CD8-positive, alpha-beta memory T cell (primary cell): ENCODE measurements around the gene C1QC. TPM values are rescaled to one million over a fixed set of nuclear protein-coding genes. Genes with fewer than 3 reads are reported as not detected.

ENCODE experiments used
- CTCF ChIA-PET: fragments of 350-600 bp; sonication (Branson Sonifier 250); formaldehyde crosslinking; loops from one replicate; lab custom pipeline; 2021; ENCODE audit warnings: antibody characterized with exemption; lab: Charles Lee
- POLR2A ChIA-PET: fragments of 350-600 bp; sonication (Branson Sonifier 250); formaldehyde crosslinking; loops from one replicate; lab custom pipeline; 2021; ENCODE audit warnings: antibody characterized with exemption; lab: Charles Lee
- DNase-seq, 5 donors: peaks; one replicate each; pipeline versions ENCODE4 v3.0.0 to v3.0.0-alpha.2; 2020 to 2022; ENCODE audit warnings: mixed read lengths in 1 of 5
- H3K27ac ChIP-seq: one replicate; pipeline ENCODE4 v1.7.0; 2013; ENCODE audit warnings: low read depth, mild to moderate bottlenecking, low read length, moderate library complexity
- H3K27me3 ChIP-seq: 2 replicates; pipeline ENCODE4 v1.7.0; 2013; ENCODE audit warnings: low read length, mild to moderate bottlenecking; ENCODE audit not compliant: insufficient read depth, poor library complexity, severe bottlenecking
- H3K36me3 ChIP-seq: 2 replicates; pipeline ENCODE4 v1.7.0; 2013; ENCODE audit warnings: mild to moderate bottlenecking, low read length, moderate library complexity; ENCODE audit not compliant: insufficient read depth
- H3K4me1 ChIP-seq: 2 replicates; pipeline ENCODE4 v1.7.0; 2013; ENCODE audit warnings: mild to moderate bottlenecking, low read length, moderate library complexity; ENCODE audit not compliant: insufficient read depth
- H3K4me3 ChIP-seq: 2 replicates; pipeline ENCODE4 v1.7.0; 2013; ENCODE audit warnings: mild to moderate bottlenecking, low read length
- H3K9me3 ChIP-seq: 2 replicates; pipeline ENCODE4 v1.7.0; 2013; ENCODE audit warnings: mild to moderate bottlenecking, low read length
- H3K27ac Mint-ChIP-seq, 8 donors: one replicate each; pipeline ENCODE4 v1.8.0; 2020 to 2021; ENCODE audit warnings: mixed read lengths in 8 of 8, mild to moderate bottlenecking in 6 of 8, inconsistent platforms in 3 of 8, moderate library complexity in 3 of 8
- H3K27me3 Mint-ChIP-seq, 2 donors: one replicate each; pipeline ENCODE4 v1.8.0; 2020 to 2021; ENCODE audit warnings: mixed read lengths in 2 of 2, mild to moderate bottlenecking in 1 of 2, moderate library complexity in 1 of 2
- H3K36me3 Mint-ChIP-seq, 3 donors: one replicate each; pipeline ENCODE4 v1.8.0; 2020 to 2021; ENCODE audit warnings: mixed read lengths in 3 of 3, inconsistent platforms in 1 of 3, mild to moderate bottlenecking in 1 of 3
- H3K4me1 Mint-ChIP-seq, 3 donors: one replicate each; pipeline ENCODE4 v1.8.0; 2020 to 2021; ENCODE audit warnings: mixed read lengths in 3 of 3, inconsistent platforms in 1 of 3, mild to moderate bottlenecking in 1 of 3
- H3K4me3 Mint-ChIP-seq, 7 donors: one replicate each; pipeline ENCODE4 v1.8.0; 2020 to 2021; ENCODE audit warnings: mixed read lengths in 7 of 7, mild to moderate bottlenecking in 6 of 7, moderate library complexity in 4 of 7, inconsistent platforms in 2 of 7
- H3K9me3 Mint-ChIP-seq, 5 donors: one replicate each; pipeline ENCODE4 v1.8.0; 2020 to 2022; ENCODE audit warnings: mixed read lengths in 5 of 5, mild to moderate bottlenecking in 3 of 5, moderate library complexity in 2 of 5, inconsistent platforms in 1 of 5
- polyA plus RNA-seq: library from polyadenylated mRNA; unstranded; fragments of 300-500 nt; fragmentation: Illumina TruSeq; gene quantifications from one replicate; pipeline ENCODE4 v1.2.3, GENCODE V29; 2021
- total RNA-seq, 2 experiments: library from RNA; stranded (reverse); gene quantifications; one replicate each; pipeline ENCODE4 v1.2.3, GENCODE V29; 2021

C1QC gene
- total and polyA plus RNA-seq, 3 experiments from 2014 or later: 0.93 to 1.4 TPM; not detected in 1

- H3K4me1 Mint-ChIP-seq: no peaks in the 10 kb centered on the region
- no peaks in the 10 kb centered on the region for H3K9me3 Mint-ChIP-seq
- no peaks in the 10 kb centered on the region for H3K4me1 ChIP-seq
- H3K36me3 Mint-ChIP-seq: no peaks in the 10 kb centered on the region
- ChIA-PET POLR2A (no interaction called here), CTCF (no interaction called here)
- no peaks in the 10 kb centered on the region for H3K36me3 ChIP-seq
- no peak overlapping the region for H3K27ac Mint-ChIP-seq
- no peaks in the 10 kb centered on the region for H3K9me3 ChIP-seq
- no peak overlapping the region for H3K4me3 ChIP-seq
- DNase-seq: no peak
- H3K27me3 ChIP-seq: peaks cover 5% of the 10 kb centered on the region
- no peak overlapping the region for H3K4me3 Mint-ChIP-seq
- no peak overlapping the region for H3K27ac ChIP-seq
- peaks cover 22 to 58% of the 10 kb centered on the region in 2 donors for H3K27me3 Mint-ChIP-seq
Observed at GRCh38 chr1:22625262-22625925, 18.0 kb upstream of the C1QC start.

- CTCF ChIA-PET: no interaction called here
Observed at GRCh38 chr1:22626237-22627157, 16.9 kb upstream of the C1QC start.

DNA sequence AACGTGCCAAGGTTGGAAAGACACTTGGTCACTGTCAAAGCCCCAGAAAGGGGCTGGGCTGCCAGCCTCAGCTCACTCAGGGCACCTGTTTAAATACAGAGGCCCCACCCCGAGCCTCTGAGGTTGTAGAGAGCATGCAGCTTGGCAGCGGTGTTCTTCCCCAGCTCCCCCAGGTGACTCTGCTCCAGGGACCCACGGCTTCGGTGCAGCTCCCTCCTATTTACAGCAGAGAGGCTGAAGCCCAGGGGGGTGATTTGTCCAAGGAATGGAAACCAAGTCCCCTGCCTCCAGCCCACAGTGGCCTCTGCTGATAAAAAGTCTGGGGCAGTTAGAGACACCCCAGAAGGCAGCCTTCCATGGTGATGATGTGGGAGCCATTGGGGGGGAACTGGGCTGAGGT lies 16.1 kb upstream of the C1QC start:
- Histone ChIP-seq H3K36me3 (no peaks in the 10 kb centered on the region), H3K4me1 (no peaks in the 10 kb centered on the region), H3K27ac (no peak overlapping the region), H3K27me3 (no peaks in the 10 kb centered on the region), H3K9me3 (no peaks in the 10 kb centered on the region), H3K4me3 (no peak overlapping the region)
- ChIA-PET POLR2A (no interaction called here), CTCF (no interaction called here)
- DNase-seq: no peak
- Mint-ChIP-seq H3K36me3 (no peaks in the 10 kb centered on the region), H3K9me3 (no peaks in the 10 kb centered on the region), H3K4me3 (no peak overlapping the region), H3K4me1 (no peaks in the 10 kb centered on the region), H3K27me3 (peaks cover 23 to 66% of the 10 kb centered on the region in 2 donors), H3K27ac (no peak overlapping the region)

More at GRCh38 chr1:22626237-22627157, 16.9 kb upstream of the C1QC start:
- Histone ChIP-seq H3K4me1 (no peaks in the 10 kb centered on the region), H3K4me3 (no peak overlapping the region), H3K27ac (no peak overlapping the region), H3K27me3 (no peaks in the 10 kb centered on the region), H3K36me3 (no peaks in the 10 kb centered on the region), H3K9me3 (no peaks in the 10 kb centered on the region)
- no peak overlapping the region for H3K4me3 Mint-ChIP-seq
- H3K9me3 Mint-ChIP-seq: no peaks in the 10 kb centered on the region
- peaks cover 21 to 61% of the 10 kb centered on the region in 2 donors for H3K27me3 Mint-ChIP-seq
- no peak overlapping the region for H3K27ac Mint-ChIP-seq
- no peaks in the 10 kb centered on the region for H3K4me1 Mint-ChIP-seq
- POLR2A ChIA-PET: no interaction called here
- no peaks in the 10 kb centered on the region for H3K36me3 Mint-ChIP-seq
- no peak for DNase-seq

DNA sequence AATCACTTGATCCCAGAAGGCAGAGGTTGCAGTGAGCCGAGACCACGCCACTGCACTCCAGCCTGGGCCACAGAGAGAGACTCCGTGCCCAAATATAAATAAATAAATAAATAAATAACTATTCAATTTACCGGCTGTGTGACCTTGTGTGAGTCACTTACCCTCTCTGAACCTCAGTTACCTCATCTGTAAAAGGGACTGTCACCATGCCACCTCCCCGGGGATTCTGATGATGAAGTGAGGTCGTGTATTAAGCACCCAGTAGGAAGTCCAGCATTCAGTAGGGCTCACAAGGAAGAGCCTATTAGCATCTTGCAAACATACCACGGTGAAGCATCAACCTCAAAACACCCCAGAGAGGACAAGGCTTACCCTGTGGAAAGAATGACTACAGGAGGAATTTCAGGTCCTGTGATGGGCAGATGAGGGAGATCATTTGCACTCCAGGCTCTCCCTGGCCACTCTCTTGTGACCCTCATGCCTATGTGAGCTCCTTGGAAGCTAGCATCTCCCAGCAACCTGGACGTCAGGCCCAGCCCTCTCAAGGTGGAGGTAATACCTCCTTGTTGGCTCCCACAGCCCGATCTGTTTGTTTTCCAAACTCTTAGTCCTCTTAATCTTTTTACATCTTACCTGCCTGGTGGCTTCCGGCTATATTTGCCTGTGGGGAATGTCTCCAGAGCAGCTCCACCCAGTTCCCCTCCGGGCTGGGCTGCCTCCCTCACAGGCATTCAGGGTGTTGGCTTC lies 14.6 kb upstream of the C1QC start:
- Histone ChIP-seq H3K4me3 (no peak overlapping the region), H3K27me3 (no peaks in the 10 kb centered on the region), H3K9me3 (no peaks in the 10 kb centered on the region), H3K4me1 (no peaks in the 10 kb centered on the region), H3K27ac (no peak overlapping the region), H3K36me3 (no peaks in the 10 kb centered on the region)
- POLR2A ChIA-PET: no interaction called here
- Mint-ChIP-seq H3K27me3 (peaks cover 23 to 59% of the 10 kb centered on the region in 2 donors), H3K36me3 (no peaks in the 10 kb centered on the region), H3K4me3 (no peak overlapping the region), H3K27ac (no peak overlapping the region), H3K4me1 (no peaks in the 10 kb centered on the region), H3K9me3 (no peaks in the 10 kb centered on the region)
- no peak for DNase-seq
- CTCF ChIA-PET: no interaction called here

- Histone ChIP-seq H3K9me3 (no peaks in the 10 kb centered on the region), H3K4me1 (no peaks in the 10 kb centered on the region), H3K27me3 (no peaks in the 10 kb centered on the region), H3K27ac (no peak overlapping the region), H3K36me3 (no peaks in the 10 kb centered on the region), H3K4me3 (no peak overlapping the region)
- H3K27me3 Mint-ChIP-seq: peaks cover 23 to 48% of the 10 kb centered on the region in 2 donors
- CTCF ChIA-PET: no interaction called here
- POLR2A ChIA-PET: no interaction called here
- no peak overlapping the region for H3K4me3 Mint-ChIP-seq
- no peak overlapping the region for H3K27ac Mint-ChIP-seq
- H3K36me3 Mint-ChIP-seq: no peaks in the 10 kb centered on the region
- no peaks in the 10 kb centered on the region for H3K4me1 Mint-ChIP-seq
- no peak for DNase-seq
- H3K9me3 Mint-ChIP-seq: no peaks in the 10 kb centered on the region
Observed at GRCh38 chr1:22629886-22630285, 13.5 kb upstream of the C1QC start.

GRCh38 chr1:22633697-22634463 lies 9.6 kb upstream of the C1QC start:
- Mint-ChIP-seq H3K27me3 (peaks cover 17 to 32% of the 10 kb centered on the region in 2 donors), H3K4me3 (peak overlapping the region in 2 of 7 donors; percentile 13 to 25), H3K4me1 (no peaks in the 10 kb centered on the region), H3K27ac (no peak overlapping the region), H3K9me3 (no peaks in the 10 kb centered on the region), H3K36me3 (no peaks in the 10 kb centered on the region)
- Histone ChIP-seq H3K4me1 (no peaks in the 10 kb centered on the region), H3K9me3 (no peaks in the 10 kb centered on the region), H3K36me3 (no peaks in the 10 kb centered on the region), H3K27me3 (no peaks in the 10 kb centered on the region), H3K27ac (no peak overlapping the region), H3K4me3 (no peak overlapping the region)
- DNase-seq: no peak
- ChIA-PET CTCF (no interaction called here), POLR2A (no interaction called here)

DNA sequence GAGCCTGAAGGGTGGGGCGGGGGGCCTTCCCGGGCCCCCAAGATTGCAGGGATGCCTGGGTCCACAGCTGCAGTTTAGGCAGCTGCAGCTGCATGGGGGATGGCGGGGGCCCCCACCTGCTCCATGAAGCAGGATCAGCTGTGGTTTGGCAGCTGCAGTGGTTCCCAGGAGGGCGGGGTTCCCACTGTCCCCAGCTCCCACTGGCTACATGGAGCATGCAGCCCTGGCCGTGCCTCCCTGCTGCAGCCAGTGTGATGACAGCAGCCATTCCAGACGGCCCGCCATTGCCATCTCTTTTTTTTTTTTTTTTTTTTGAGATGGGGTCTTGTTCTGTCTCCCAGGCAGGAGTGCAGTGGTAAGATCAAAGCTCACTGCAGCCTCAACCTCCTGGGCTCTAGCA lies 8.0 kb upstream of the C1QC start:
- POLR2A ChIA-PET: no interaction called here
- CTCF ChIA-PET: no interaction called here

More for the DNA sequence above, 8.0 kb upstream of the C1QC start:
- H3K27ac ChIP-seq: no peak overlapping the region
- Mint-ChIP-seq H3K36me3 (no peaks in the 10 kb centered on the region), H3K27me3 (peaks cover 8 to 26% of the 10 kb centered on the region in 2 donors), H3K9me3 (no peaks in the 10 kb centered on the region), H3K27ac (no peak overlapping the region), H3K4me1 (no peaks in the 10 kb centered on the region), H3K4me3 (no peak overlapping the region)
- H3K4me3 ChIP-seq: no peak overlapping the region
- H3K27me3 ChIP-seq: no peaks in the 10 kb centered on the region
- no peaks in the 10 kb centered on the region for H3K36me3 ChIP-seq
- no peaks in the 10 kb centered on the region for H3K4me1 ChIP-seq
- no peaks in the 10 kb centered on the region for H3K9me3 ChIP-seq
- no peak for DNase-seq
